ENCODE data around the gene MORN1. TPM values are rescaled to one million over a fixed set of nuclear protein-coding genes. Genes with fewer than 3 reads are reported as not detected.

Gene MORN1
- total and polyA plus RNA-seq, 2 of the 8 experiments (the other 6 are each of a cell fraction or from before 2014, with no cell fraction given) = 5.0 to 9.1 TPM

- TF ChIP-seq USF2 (IDR thresholded peaks at IDR 0.05; ENCODE audit: low read length) (no peak), TEAD4 (IDR thresholded peaks at IDR 0.05; ENCODE audit: low read depth, low read length) (no peak), RNF2 (IDR thresholded peaks at IDR 0.05; ENCODE audit: borderline replicate concordance, low read depth, low read length, missing control alignments, poor library complexity, severe bottlenecking) (no peak), ASH2L (IDR thresholded peaks at IDR 0.05; ENCODE audit: low read length) (no peak)
These were observed 4.7 kb upstream of the MORN1 start (continued) for GRCh38 chr1:2396059-2396458.

Data from H1 (cell line).